GM23338 (cell line): ENCODE results near the gene ZNF723.

Experiments used
- CREB1 ChIP-seq: fragments of 250-450 bp; sonication (Bioruptor Pico); IDR thresholded peaks from 2 replicates; pipeline ENCODE4 v1.5.0; 2020; ENCODE audit warnings: low read depth, mild to moderate bottlenecking, moderate library complexity
- EZH2phosphoT487 ChIP-seq: fragments of 200-600 bp; sonication (generic); IDR thresholded peaks from one replicate; pipeline ENCODE4 v1.8.1; 2018; ENCODE audit warnings: antibody characterized with exemption; ENCODE audit not compliant: unreplicated experiment

GRCh38 chr19:22893855-22894270 is 61.8 kb downstream of the ZNF723 start:
- TF ChIP-seq CREB1 (CRISPR knock-in tag), result no peak
- TF ChIP-seq EZH2phosphoT487, result no peak
